ENCODE measurements around the gene KLF4.

Gene KLF4

GRCh38 chr9:107486674-107487520, 2.7 kb downstream of the KLF4 start:
- TF ChIP-seq TAF1 (IDR thresholded peaks at IDR 0.05; ENCODE audit: low read depth) (no peak), EP300 (IDR thresholded peaks at IDR 0.05; ENCODE audit: borderline replicate concordance) (no peak)

- TF ChIP-seq TEAD4 (IDR thresholded peaks at IDR 0.05) (no peak), EGR1 (IDR thresholded peaks at IDR 0.05) (no peak), USF1 (IDR thresholded peaks at IDR 0.05) (no peak), EP300 (IDR thresholded peaks at IDR 0.05; ENCODE audit: borderline replicate concordance) (no peak), YY1 (IDR thresholded peaks at IDR 0.05; ENCODE audit: low read depth) (no peak), REST (IDR thresholded peaks at IDR 0.05; ENCODE audit: low read depth) (no peak), FOXM1 (IDR thresholded peaks at IDR 0.05; ENCODE audit: borderline replicate concordance, low read depth) (no peak), TAF1 (IDR thresholded peaks at IDR 0.05; ENCODE audit: low read depth) (no peak), RAD21 (IDR thresholded peaks at IDR 0.05; ENCODE audit: low read depth) (no peak), NFIC (IDR thresholded peaks at IDR 0.05) (no peak), ZBTB7A (IDR thresholded peaks at IDR 0.05; ENCODE audit: low read depth) (no peak), CREB1 (IDR thresholded peaks at IDR 0.05; ENCODE audit: low read depth) (no peak)
These were observed 4.0 kb downstream of the KLF4 start for GRCh38 chr9:107485458-107486043.

- no peak for TF ChIP-seq ZBTB7A (IDR thresholded peaks at IDR 0.05; ENCODE audit: low read depth)
- peak; percentile 71 for TF ChIP-seq RAD21 (IDR thresholded peaks at IDR 0.05; ENCODE audit: low read depth)
These were observed 5.3 kb downstream of the KLF4 start for GRCh38 chr9:107484117-107484723.

- no peak for TF ChIP-seq EP300 (IDR thresholded peaks at IDR 0.05; ENCODE audit: borderline replicate concordance)
- no peak for TF ChIP-seq USF1 (IDR thresholded peaks at IDR 0.05)
- TF ChIP-seq CREB1 (IDR thresholded peaks at IDR 0.05; ENCODE audit: low read depth): no peak
- TF ChIP-seq MAX (IDR thresholded peaks at IDR 0.05): no peak
- TF ChIP-seq TAF1 (IDR thresholded peaks at IDR 0.05; ENCODE audit: low read depth): no peak
- no peak for TF ChIP-seq REST (IDR thresholded peaks at IDR 0.05; ENCODE audit: low read depth)
- TF ChIP-seq CEBPB (IDR thresholded peaks at IDR 0.05): no peak
- no peak for TF ChIP-seq TEAD4 (IDR thresholded peaks at IDR 0.05)
- TF ChIP-seq ZBTB7A (IDR thresholded peaks at IDR 0.05; ENCODE audit: low read depth): no peak
- no peak for TF ChIP-seq EGR1 (IDR thresholded peaks at IDR 0.05)
- no peak for TF ChIP-seq RAD21 (IDR thresholded peaks at IDR 0.05; ENCODE audit: low read depth)
- TF ChIP-seq NFIC (IDR thresholded peaks at IDR 0.05): no peak
- TF ChIP-seq TCF12 (IDR thresholded peaks at IDR 0.05; ENCODE audit: low read depth): no peak
- no peak for TF ChIP-seq YY1 (IDR thresholded peaks at IDR 0.05; ENCODE audit: low read depth)
- no peak for TF ChIP-seq FOXM1 (IDR thresholded peaks at IDR 0.05; ENCODE audit: borderline replicate concordance, low read depth)
These were observed 5.9 kb downstream of the KLF4 start for GRCh38 chr9:107483666-107484065.

- TF ChIP-seq YY1 (IDR thresholded peaks at IDR 0.05; ENCODE audit: low read depth): no peak
- no peak for TF ChIP-seq CREB1 (IDR thresholded peaks at IDR 0.05; ENCODE audit: low read depth)
- no peak for TF ChIP-seq TEAD4 (IDR thresholded peaks at IDR 0.05)
- no peak for TF ChIP-seq CEBPB (IDR thresholded peaks at IDR 0.05)
These were observed 8.5 kb downstream of the KLF4 start for GRCh38 chr9:107481035-107481434.

- TF ChIP-seq MAX (IDR thresholded peaks at IDR 0.05) (no peak), ZBTB7A (IDR thresholded peaks at IDR 0.05; ENCODE audit: low read depth) (no peak), RAD21 (IDR thresholded peaks at IDR 0.05; ENCODE audit: low read depth) (no peak), TCF12 (IDR thresholded peaks at IDR 0.05; ENCODE audit: low read depth) (no peak), REST (IDR thresholded peaks at IDR 0.05; ENCODE audit: low read depth) (no peak), USF1 (IDR thresholded peaks at IDR 0.05) (no peak), TEAD4 (IDR thresholded peaks at IDR 0.05) (no peak), TAF1 (IDR thresholded peaks at IDR 0.05; ENCODE audit: low read depth) (no peak), EGR1 (IDR thresholded peaks at IDR 0.05) (no peak), EP300 (IDR thresholded peaks at IDR 0.05; ENCODE audit: borderline replicate concordance) (no peak), NFIC (IDR thresholded peaks at IDR 0.05) (no peak)
These were observed 9.2 kb downstream of the KLF4 start for GRCh38 chr9:107480386-107480789.
